B cell (primary cell): Measurements from ENCODE around the gene ARPC4. TPM values are rescaled to one million over a fixed set of nuclear protein-coding genes. Genes with fewer than 3 reads are reported as not detected.

Experiments used
- ATAC-seq: fragments of 200-7000 bp; cut with Tn5 transposase; one replicate; pipeline ENCODE4 v1.10.0; 2021; ENCODE audit warnings: low read depth, mild to moderate bottlenecking, moderate number of reproducible peaks, moderate library complexity
- CTCF ChIA-PET: fragments of 350-600 bp; sonication (Branson Sonifier 250); formaldehyde crosslinking; loops from one replicate; lab custom pipeline; 2021; ENCODE audit warnings: antibody characterized with exemption, inconsistent platforms; lab: Charles Lee
- POLR2A ChIA-PET: fragments of 350-600 bp; sonication (Branson Sonifier 250); formaldehyde crosslinking; loops from one replicate; lab custom pipeline; 2021; ENCODE audit warnings: antibody characterized with exemption; lab: Charles Lee
- DNase-seq: peaks from one replicate; pipeline ENCODE4 v3.0.0; 2013
- H2AFZ ChIP-seq: 2 replicates; pipeline ENCODE4 v1.6.1; 2012; ENCODE audit warnings: mild to moderate bottlenecking, low read depth, low read length; ENCODE audit not compliant: insufficient read depth, poor library complexity, severe bottlenecking
- H3K27ac ChIP-seq, 2 donors: 1 replicate in 1 of 2; 2 replicates in 1 of 2; pipeline ENCODE4 v1.5.1; 2012 to 2013; ENCODE audit warnings: low read length in 2 of 2, mild to moderate bottlenecking in 2 of 2, moderate library complexity in 1 of 2
- H3K27me3 ChIP-seq, 4 experiments: fragments of 200-600 bp in 1 of 4; sonication (generic) in 1 of 4; replicated peaks in 1 of 4; 1 replicate in 2 of 4; 2 replicates in 2 of 4; pipeline versions ENCODE4 v1.6.1 to v1.7.0; 2013 to 2016; ENCODE audit warnings: low read length in 3 of 4, mild to moderate bottlenecking in 2 of 4, mixed read lengths in 1 of 4, moderate library complexity in 1 of 4; ENCODE audit not compliant: insufficient read depth in 4 of 4, control insufficient read depth in 3 of 4; ENCODE audit errors: control extremely low read depth in 1 of 4
- H3K36me3 ChIP-seq, 2 experiments: replicated peaks in 1 of 2; 1 replicate in 1 of 2; 2 replicates in 1 of 2; pipeline versions ENCODE4 v1.6.1 to v1.7.1; 2013; ENCODE audit warnings: low read length in 1 of 2; ENCODE audit not compliant: insufficient read depth in 2 of 2, control insufficient read depth in 1 of 2; ENCODE audit errors: control extremely low read depth in 1 of 2, extremely low read depth in 1 of 2
- H3K4me1 ChIP-seq, 2 donors: fragments of 200-600 bp in 1 of 2; sonication (generic) in 1 of 2; 1 replicate in 1 of 2; 2 replicates in 1 of 2; pipeline versions ENCODE4 v1.5.1 to v1.6.1; 2013 to 2017; ENCODE audit warnings: low read length in 2 of 2; ENCODE audit not compliant: control insufficient read depth in 2 of 2, insufficient read depth in 2 of 2
- H3K4me2 ChIP-seq: replicated peaks from 2 replicates; pipeline ENCODE3; 2012; ENCODE audit warnings: mild to moderate bottlenecking, low read depth, low read length; ENCODE audit not compliant: poor library complexity, severe bottlenecking
- H3K4me3 ChIP-seq, 5 experiments: fragments of 200-600 bp in 1 of 5; sonication (generic) in 1 of 5; 1 replicate in 3 of 5; 2 replicates in 2 of 5; pipeline versions ENCODE4 v1.5.1 to v1.7.0; 2011 to 2016; ENCODE audit warnings: low read length in 4 of 5, mild to moderate bottlenecking in 4 of 5, low read depth in 2 of 5, control low read depth in 1 of 5, moderate library complexity in 1 of 5; ENCODE audit not compliant: insufficient read depth in 1 of 5; ENCODE audit errors: control extremely low read depth in 1 of 5, extremely low read depth in 1 of 5
- H3K79me2 ChIP-seq: fragments of 200-600 bp; sonication (generic); one replicate; pipeline ENCODE4 v1.6.0; 2016; ENCODE audit warnings: low read length; ENCODE audit not compliant: control insufficient read depth, insufficient read depth
- H3K9ac ChIP-seq: fragments of 200-600 bp; sonication (generic); 2 replicates; pipeline ENCODE4 v1.6.1; 2017; ENCODE audit warnings: mild to moderate bottlenecking, low read length, moderate library complexity
- H3K9me3 ChIP-seq, 3 donors: one replicate each; pipeline versions ENCODE4 v1.6.1 to v1.7.1; 2013; ENCODE audit warnings: low read length in 2 of 3; ENCODE audit not compliant: control insufficient read depth in 2 of 3, insufficient read depth in 1 of 3; ENCODE audit errors: control extremely low read depth in 1 of 3
- H4K20me1 ChIP-seq: 2 replicates; pipeline ENCODE4 v1.6.0; 2012; ENCODE audit warnings: mild to moderate bottlenecking, low read length; ENCODE audit not compliant: insufficient read depth, control insufficient read depth, poor library complexity, severe bottlenecking
- H3K27ac Mint-ChIP-seq: one replicate; pipeline ENCODE4 v1.8.0; 2021; ENCODE audit warnings: mixed read lengths
- H3K27me3 Mint-ChIP-seq: one replicate; pipeline ENCODE4 v1.8.0; 2021; ENCODE audit warnings: mixed read lengths
- H3K4me1 Mint-ChIP-seq: one replicate; pipeline ENCODE4 v1.8.0; 2021; ENCODE audit warnings: mixed read lengths
- H3K4me3 Mint-ChIP-seq: one replicate; pipeline ENCODE4 v1.8.0; 2021; ENCODE audit warnings: mixed read lengths
- H3K9me3 Mint-ChIP-seq: one replicate; pipeline ENCODE4 v1.8.0; 2022; ENCODE audit warnings: mixed read lengths; ENCODE audit not compliant: insufficient read depth
- EZH2 ChIP-seq: IDR thresholded peaks from 2 replicates; pipeline ENCODE4 v1.6.1; 2012; ENCODE audit warnings: borderline replicate concordance, low read depth, mild to moderate bottlenecking, moderate library complexity, low read length; ENCODE audit not compliant: insufficient read depth, poor library complexity, severe bottlenecking
- WGBS: methylation state at CpG from one replicate; pipeline ENCODE4 v1.1.5; 2013; ENCODE audit warnings: missing lambda C conversion rate; ENCODE audit not compliant: insufficient coverage; 5-methylcytosine and 5-hydroxymethylcytosine counted together
- intact Hi-C: fragments of 100-400 bp; cut with micrococcal nuclease; formaldehyde crosslinking; loops from one replicate; pipeline ENCODE4 v1.10.0; 2022
- polyA plus RNA-seq: library from polyadenylated mRNA; depleted of rRNA; stranded (reverse); fragments of >200 nt; gene quantifications from 2 replicates; pipeline ENCODE4 v1.2.3, GENCODE V29; 2012
- total RNA-seq, 2 donors: library from RNA; stranded (reverse); fragments of 120-200 nt in 1 of 2; gene quantifications; 1 replicate in 1 of 2; 2 replicates in 1 of 2; pipeline versions ENCODE4 v1.2.3 to v1.2.4, GENCODE V29; 2013 to 2022
- TF ChIP-seq, protein P1 (sequence below): fragments of 200-600 bp; IDR thresholded peaks from one replicate; pipeline ENCODE4 v1.8.0; 2022; ENCODE audit warnings: antibody characterized with exemption, mild to moderate bottlenecking

ARPC4 gene
- total and polyA plus RNA-seq, 2 donors (not counting 1 experiment from before 2014, with no cell fraction given) = 110 to 174 TPM

DNA sequence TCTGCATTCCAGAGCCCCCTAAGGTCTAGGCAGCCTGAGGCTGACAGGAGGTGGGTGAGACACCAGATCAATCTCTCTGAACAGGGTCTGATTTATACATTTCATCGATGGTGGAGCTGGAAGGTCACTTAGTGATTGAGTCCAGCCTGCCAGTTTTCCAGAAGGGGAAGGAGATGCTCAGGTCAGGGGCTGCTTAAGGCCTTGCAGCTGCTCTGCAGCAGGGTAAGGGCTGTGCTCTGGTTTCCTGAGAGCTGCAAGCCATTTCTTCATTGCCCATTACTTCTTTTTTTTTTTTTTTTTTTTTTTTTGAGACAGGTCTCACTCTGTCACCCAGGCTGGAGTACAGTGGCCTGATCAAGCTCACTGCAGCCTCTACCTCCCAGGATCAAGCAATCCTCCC lies 11.3 kb upstream of the ARPC4 start:
- POLR2A ChIA-PET = interaction anchor here (0.5 to 3.7 kb wide), 8 partner anchors 11 to 387 kb away, joined by 4 to 18 read pairs (median 6); partner anchors contain the start of genes ARPC4, EMC3, OGG1 and RPUSD3
- H3K4me3 ChIP-seq = no peak overlapping the region
- H3K27ac ChIP-seq = peak overlapping the region; percentile 22 to 61
- no peaks in the 10 kb centered on the region for H4K20me1 ChIP-seq
- DNase-seq (no peak), ATAC-seq (no peak)
- no peaks in the 10 kb centered on the region for H3K27me3 Mint-ChIP-seq
- peaks cover 2 to 33% of the 10 kb centered on the region in 2 experiments for H3K36me3 ChIP-seq
- TF ChIP-seq, protein P1, sequence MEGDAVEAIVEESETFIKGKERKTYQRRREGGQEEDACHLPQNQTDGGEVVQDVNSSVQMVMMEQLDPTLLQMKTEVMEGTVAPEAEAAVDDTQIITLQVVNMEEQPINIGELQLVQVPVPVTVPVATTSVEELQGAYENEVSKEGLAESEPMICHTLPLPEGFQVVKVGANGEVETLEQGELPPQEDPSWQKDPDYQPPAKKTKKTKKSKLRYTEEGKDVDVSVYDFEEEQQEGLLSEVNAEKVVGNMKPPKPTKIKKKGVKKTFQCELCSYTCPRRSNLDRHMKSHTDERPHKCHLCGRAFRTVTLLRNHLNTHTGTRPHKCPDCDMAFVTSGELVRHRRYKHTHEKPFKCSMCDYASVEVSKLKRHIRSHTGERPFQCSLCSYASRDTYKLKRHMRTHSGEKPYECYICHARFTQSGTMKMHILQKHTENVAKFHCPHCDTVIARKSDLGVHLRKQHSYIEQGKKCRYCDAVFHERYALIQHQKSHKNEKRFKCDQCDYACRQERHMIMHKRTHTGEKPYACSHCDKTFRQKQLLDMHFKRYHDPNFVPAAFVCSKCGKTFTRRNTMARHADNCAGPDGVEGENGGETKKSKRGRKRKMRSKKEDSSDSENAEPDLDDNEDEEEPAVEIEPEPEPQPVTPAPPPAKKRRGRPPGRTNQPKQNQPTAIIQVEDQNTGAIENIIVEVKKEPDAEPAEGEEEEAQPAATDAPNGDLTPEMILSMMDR = no peak
- TF ChIP-seq EZH2 = no peak
- H3K4me1 ChIP-seq = peaks cover 51 to 59% of the 10 kb centered on the region in 2 donors
- intact Hi-C loops = loop anchor here (5.0 kb wide), 1 partner anchor 246 kb away; the partner anchor contains the start of gene FANCD2
- H3K4me1 Mint-ChIP-seq = peaks cover 55% of the 10 kb centered on the region
- peak overlapping the region; percentile 18 for H3K4me3 Mint-ChIP-seq
- CTCF ChIA-PET = interaction anchor here (0.6 to 4.6 kb wide), 19 partner anchors 9 to 957 kb away, joined by 3 to 25 read pairs (median 3); partner anchors contain the start of genes ARPC4, EMC3, OGG1 and TADA3
- no peak overlapping the region for H2AFZ ChIP-seq
- peak overlapping the region; percentile 28 for H3K9ac ChIP-seq
- H3K27me3 ChIP-seq = no peaks in the 10 kb centered on the region
- WGBS = 57% methylated on average over 1 of the region's 1 CpG
- H3K4me2 ChIP-seq = peak overlapping the region; percentile 59
- H3K27ac Mint-ChIP-seq = peak overlapping the region; percentile 64
- peaks cover 10% of the 10 kb centered on the region for H3K79me2 ChIP-seq
- no peaks in the 10 kb centered on the region for H3K9me3 ChIP-seq
- no peaks in the 10 kb centered on the region for H3K9me3 Mint-ChIP-seq

DNA sequence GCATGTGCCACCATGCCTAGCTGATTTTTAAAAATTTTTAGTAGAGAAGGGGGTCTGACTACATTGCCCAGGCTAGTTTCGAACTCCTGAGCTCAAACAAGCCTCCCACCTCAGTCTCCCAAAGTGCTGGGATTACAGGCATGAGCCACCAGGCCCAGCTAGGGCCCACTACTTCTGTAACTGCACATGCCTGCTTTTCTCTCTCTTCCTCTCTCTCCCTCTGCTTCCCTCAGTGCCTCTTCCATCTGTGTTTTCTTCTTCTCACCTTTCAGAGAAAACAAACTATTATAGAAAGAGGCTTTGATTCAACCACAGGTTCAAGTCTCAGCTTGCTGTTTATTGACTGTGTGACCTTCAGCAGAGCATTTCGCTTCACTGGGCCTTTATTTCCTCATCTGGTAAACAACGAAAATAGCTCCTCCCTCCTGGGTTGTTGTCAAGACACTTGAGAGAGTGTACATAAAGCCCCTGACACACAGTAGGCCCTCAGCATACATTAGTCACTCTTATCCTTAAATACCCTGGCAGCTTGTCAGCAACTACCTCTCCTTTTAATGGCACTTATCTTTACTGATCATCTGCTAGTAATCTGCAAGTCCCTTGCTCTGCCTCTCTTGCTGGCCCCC lies 10.8 kb upstream of the ARPC4 start:
- peak overlapping the region; percentile 22 to 61 for H3K27ac ChIP-seq
- Mint-ChIP-seq H3K27me3 (no peaks in the 10 kb centered on the region), H3K27ac (peak overlapping the region; percentile 83), H3K9me3 (no peaks in the 10 kb centered on the region), H3K4me3 (peak overlapping the region; percentile 61), H3K4me1 (peaks cover 54% of the 10 kb centered on the region)
- no peaks in the 10 kb centered on the region for H3K27me3 ChIP-seq
- ChIA-PET POLR2A (interaction anchor here (0.5 to 3.7 kb wide), 7 partner anchors 11 to 387 kb away, joined by 4 to 18 read pairs (median 7); partner anchors contain the start of genes ARPC4, EMC3, OGG1 and RPUSD3), CTCF (interaction anchor here (0.6 to 4.6 kb wide), 21 partner anchors 9 to 957 kb away, joined by 3 to 25 read pairs (median 4); partner anchors contain the start of genes ARPC4, EMC3, OGG1 and TADA3)
- peaks cover 2 to 39% of the 10 kb centered on the region in 2 experiments for H3K36me3 ChIP-seq
- peak overlapping the region in 1 of 5 experiments; percentile 18 for H3K4me3 ChIP-seq
- H4K20me1 ChIP-seq = no peaks in the 10 kb centered on the region
- ATAC-seq (no peak), DNase-seq (no peak)
- H3K9ac ChIP-seq = peak overlapping the region; percentile 37
- H3K9me3 ChIP-seq = no peaks in the 10 kb centered on the region
- intact Hi-C loops = loop anchor here (1.0 to 5.0 kb wide), 2 partner anchors 62 to 245 kb away; partner anchors contain the start of genes FANCD2 and RPUSD3
- WGBS = 33% methylated on average over 3 of the region's 3 CpGs
- peaks cover 14% of the 10 kb centered on the region for H3K79me2 ChIP-seq
- TF ChIP-seq, protein P1 = no peak
- TF ChIP-seq EZH2 = no peak
- H2AFZ ChIP-seq = no peak overlapping the region
- H3K4me2 ChIP-seq = peak overlapping the region; percentile 59
- peaks cover 51 to 58% of the 10 kb centered on the region in 2 donors for H3K4me1 ChIP-seq
